ENCODE data around the gene MARS2.

The MARS2 gene

DNA sequence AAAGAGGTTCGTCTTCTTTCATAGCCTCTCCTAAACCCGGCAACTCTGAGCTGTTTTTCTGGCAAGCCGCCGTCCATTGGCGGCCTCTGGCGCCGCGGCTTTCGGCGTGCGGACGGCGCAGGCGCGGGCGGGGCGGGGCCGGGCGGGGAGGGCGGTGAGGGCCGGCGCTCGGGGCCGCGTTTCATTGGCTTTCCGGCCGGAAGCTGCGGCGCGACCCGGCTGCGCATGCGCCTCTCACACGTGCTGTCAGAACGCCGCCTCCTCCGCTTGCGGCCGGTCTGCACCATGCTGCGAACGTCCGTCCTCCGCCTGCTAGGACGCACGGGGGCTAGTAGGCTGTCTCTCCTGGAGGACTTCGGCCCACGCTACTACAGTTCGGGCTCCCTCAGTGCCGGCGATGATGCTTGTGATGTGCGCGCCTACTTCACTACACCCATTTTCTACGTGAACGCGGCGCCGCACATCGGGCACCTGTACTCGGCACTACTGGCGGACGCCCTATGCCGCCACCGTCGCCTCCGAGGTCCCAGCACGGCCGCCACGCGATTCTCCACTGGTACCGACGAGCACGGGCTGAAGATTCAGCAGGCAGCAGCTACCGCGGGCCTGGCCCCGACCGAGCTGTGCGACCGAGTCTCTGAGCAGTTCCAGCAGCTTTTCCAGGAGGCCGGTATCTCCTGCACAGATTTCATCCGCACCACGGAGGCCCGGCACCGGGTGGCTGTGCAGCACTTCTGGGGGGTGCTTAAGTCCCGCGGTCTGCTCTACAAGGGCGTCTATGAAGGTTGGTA, at the start of gene MARS2:
TSS of gene MARS2 (plus strand) at position 249 of the 791 bp plus-strand sequence. CDS start at position 286, 37 bp downstream.
- Mint-ChIP-seq H3K9me3 (peaks cover 3% of the 10 kb centered on the region), H3K4me1 (ENCODE audit: low read depth) (peaks cover 37% of the 10 kb centered on the region), H3K4me3 (peak within 1 kb of the TSS; percentile 78), H3K36me3 (ENCODE audit: low read depth) (peaks cover 7% of the 10 kb centered on the region), H3K27me3 (ENCODE audit: low read depth) (peaks cover 4% of the 10 kb centered on the region), H3K27ac (peak within 1 kb of the TSS; percentile 81)

DNA sequence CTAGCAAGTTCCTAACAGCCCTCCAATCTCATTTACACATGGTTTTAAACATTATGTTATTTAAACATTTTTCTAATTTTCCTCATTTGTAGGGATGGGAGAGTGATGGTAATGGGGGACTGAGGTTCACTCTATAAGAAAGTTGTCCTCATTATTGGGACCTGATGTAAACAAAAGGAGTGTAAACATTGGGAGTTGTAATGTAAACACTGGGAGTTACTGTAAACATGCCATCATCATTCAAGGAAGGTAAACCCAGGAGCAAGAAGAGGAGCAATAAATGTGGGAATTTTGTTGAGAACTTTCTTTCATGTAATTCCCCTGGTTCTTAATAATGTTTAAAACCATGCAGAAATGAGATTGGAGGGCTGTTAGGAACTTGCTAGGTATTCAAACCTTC, 47.6 kb upstream of the MARS2 start:
- Mint-ChIP-seq H3K27ac (no peak overlapping the region), H3K4me3 (no peak overlapping the region), H3K27me3 (ENCODE audit: low read depth) (peaks cover 4% of the 10 kb centered on the region), H3K9me3 (no peaks in the 10 kb centered on the region), H3K36me3 (ENCODE audit: low read depth) (no peaks in the 10 kb centered on the region), H3K4me1 (ENCODE audit: low read depth) (no peaks in the 10 kb centered on the region)

DNA sequence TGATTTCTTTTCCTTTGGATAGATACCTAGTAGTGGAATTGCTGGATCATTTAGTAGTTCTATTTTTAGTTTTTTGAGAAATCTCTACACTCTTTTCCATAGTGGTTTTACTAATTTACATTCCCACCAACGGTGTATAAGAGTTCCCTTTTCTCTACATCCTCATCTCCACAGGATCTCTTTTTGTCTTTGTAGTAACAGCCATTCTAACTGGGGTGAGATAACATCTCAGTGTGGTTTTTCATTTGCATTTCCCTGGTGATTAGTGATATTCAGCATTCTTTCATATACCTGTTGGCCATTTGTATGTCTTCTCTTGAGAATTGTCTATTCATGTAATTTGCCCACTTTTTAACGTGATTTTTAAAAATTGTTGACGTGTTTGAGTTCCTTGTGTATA, 43.5 kb upstream of the MARS2 start:
- Mint-ChIP-seq H3K27ac (no peak overlapping the region), H3K4me3 (no peak overlapping the region), H3K9me3 (peaks cover 5% of the 10 kb centered on the region), H3K27me3 (ENCODE audit: low read depth) (peaks cover 9% of the 10 kb centered on the region), H3K36me3 (ENCODE audit: low read depth) (peaks cover 4% of the 10 kb centered on the region), H3K4me1 (ENCODE audit: low read depth) (peaks cover 2% of the 10 kb centered on the region)

DNA sequence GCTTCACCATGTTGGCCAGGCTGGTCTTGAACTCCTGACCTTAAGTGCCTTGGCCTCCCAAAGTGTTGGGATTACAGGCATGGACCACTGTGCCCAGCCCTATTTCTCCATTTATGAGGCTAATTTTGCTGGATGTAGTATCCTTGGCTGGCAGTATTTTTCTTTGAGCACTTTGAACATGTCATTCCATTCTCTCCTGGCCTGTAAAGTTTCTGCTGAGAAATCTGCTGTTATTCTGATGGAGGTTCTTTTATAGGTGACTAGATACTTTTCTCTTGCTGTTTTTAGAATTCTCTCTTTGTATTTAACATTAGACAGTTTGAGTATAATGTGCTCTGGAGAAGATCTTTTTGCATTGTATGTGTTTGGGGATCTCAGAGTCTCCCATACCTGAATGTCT, 38.9 kb upstream of the MARS2 start:
- peaks cover 2% of the 10 kb centered on the region for H3K4me1 Mint-ChIP-seq (ENCODE audit: low read depth)
- peaks cover 4% of the 10 kb centered on the region for H3K36me3 Mint-ChIP-seq (ENCODE audit: low read depth)
- H3K27ac Mint-ChIP-seq = no peak overlapping the region
- no peak overlapping the region for H3K4me3 Mint-ChIP-seq
- peaks cover 8% of the 10 kb centered on the region for H3K27me3 Mint-ChIP-seq (ENCODE audit: low read depth)
- H3K9me3 Mint-ChIP-seq = peaks cover 13% of the 10 kb centered on the region

DNA sequence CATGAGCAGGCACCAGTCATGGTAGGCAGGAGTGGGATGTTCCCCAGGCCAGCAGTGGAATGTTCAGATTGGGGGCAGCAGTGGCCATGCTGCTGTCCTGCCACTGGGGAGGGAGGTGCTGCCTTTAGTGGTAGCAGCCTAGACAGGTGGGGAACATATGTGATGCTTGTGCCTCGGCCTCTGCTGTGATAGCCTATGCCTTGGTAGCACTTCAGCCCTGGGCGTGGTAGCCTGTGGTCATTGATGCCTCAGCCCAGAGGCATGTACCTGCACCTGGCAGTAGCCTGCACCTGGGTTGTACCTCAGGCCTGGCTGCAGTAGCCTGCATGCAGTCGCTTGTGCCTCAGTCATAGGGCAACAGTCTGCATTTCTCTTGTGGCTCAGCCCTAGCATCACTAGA, 36.9 kb upstream of the MARS2 start:
- no peak overlapping the region for H3K27ac Mint-ChIP-seq
- peaks cover 2% of the 10 kb centered on the region for H3K4me1 Mint-ChIP-seq (ENCODE audit: low read depth)
- peaks cover 13% of the 10 kb centered on the region for H3K27me3 Mint-ChIP-seq (ENCODE audit: low read depth)
- no peak overlapping the region for H3K4me3 Mint-ChIP-seq
- peaks cover 13% of the 10 kb centered on the region for H3K9me3 Mint-ChIP-seq
- peaks cover 4% of the 10 kb centered on the region for H3K36me3 Mint-ChIP-seq (ENCODE audit: low read depth)

DNA sequence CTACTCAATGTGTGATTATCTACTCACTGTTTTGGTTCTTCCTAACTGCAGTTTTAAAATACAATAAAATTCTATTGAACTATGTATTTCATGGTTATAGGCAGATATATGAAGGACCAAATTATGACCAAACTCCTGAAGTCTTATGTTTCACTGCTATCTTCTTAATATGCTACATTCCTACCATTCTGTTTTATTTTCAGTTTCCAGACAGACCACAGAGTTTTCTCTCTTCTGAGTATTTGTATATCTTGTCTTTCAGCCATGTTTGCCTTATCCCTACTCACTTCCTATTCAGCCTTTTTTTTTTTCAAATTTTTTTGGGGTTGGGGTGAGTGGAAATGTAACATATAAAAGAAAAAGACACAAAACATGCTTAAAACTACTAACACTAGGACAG, 36.1 kb upstream of the MARS2 start:
- Mint-ChIP-seq H3K4me3 (no peak overlapping the region), H3K36me3 (ENCODE audit: low read depth) (peaks cover 4% of the 10 kb centered on the region), H3K27me3 (ENCODE audit: low read depth) (peaks cover 13% of the 10 kb centered on the region), H3K4me1 (ENCODE audit: low read depth) (peaks cover 2% of the 10 kb centered on the region), H3K27ac (no peak overlapping the region), H3K9me3 (peaks cover 13% of the 10 kb centered on the region)

DNA sequence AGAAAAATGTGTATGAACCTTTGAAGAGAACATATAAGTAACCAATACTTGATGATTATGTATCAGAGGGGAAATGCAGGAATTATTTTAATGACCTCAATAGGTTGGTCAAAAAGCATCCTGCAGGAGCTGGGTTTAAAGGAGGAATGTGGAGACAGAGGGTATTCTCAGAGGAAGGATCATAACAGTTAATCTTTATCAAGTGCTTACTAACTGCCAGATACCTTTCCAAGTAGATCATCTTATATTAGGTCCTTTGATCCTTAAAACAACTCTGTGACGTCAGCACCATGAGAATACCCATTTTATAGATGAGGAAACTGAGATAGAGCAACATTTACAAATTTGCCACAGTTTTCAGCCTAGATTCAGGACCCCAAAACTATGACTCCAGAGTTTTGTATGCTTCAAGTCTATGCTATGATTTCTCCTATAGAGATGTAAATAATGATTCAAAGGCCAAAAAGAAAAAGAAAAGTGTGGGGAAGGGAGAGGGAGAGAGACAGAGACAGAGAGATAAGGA, 32.7 kb upstream of the MARS2 start:
- Mint-ChIP-seq H3K4me3 (no peak overlapping the region), H3K9me3 (peaks cover 2% of the 10 kb centered on the region), H3K4me1 (ENCODE audit: low read depth) (no peaks in the 10 kb centered on the region), H3K36me3 (ENCODE audit: low read depth) (no peaks in the 10 kb centered on the region), H3K27ac (no peak overlapping the region), H3K27me3 (ENCODE audit: low read depth) (peaks cover 12% of the 10 kb centered on the region)

DNA sequence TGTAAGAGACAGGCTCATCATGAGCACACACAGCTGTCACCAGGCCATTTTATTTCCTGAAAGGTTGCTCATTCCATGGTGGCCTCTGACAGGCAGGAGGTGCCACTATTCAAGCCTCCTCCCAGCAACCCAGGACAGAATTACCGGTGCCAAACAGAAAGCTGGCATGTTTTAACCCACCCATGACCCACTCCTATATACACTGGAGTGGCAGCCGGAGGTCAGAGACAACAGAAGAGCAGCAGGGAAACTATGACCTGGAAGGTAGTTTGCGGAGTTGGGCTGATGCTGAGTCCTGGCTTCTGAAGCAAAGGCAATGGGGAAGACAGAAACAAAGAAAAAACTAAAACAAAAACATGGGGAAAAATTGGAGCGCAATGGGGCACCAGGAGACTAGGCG, 32.1 kb upstream of the MARS2 start:
- no peaks in the 10 kb centered on the region for H3K36me3 Mint-ChIP-seq (ENCODE audit: low read depth)
- H3K4me1 Mint-ChIP-seq (ENCODE audit: low read depth) = no peaks in the 10 kb centered on the region
- no peaks in the 10 kb centered on the region for H3K9me3 Mint-ChIP-seq
- no peak overlapping the region for H3K4me3 Mint-ChIP-seq
- peaks cover 16% of the 10 kb centered on the region for H3K27me3 Mint-ChIP-seq (ENCODE audit: low read depth)
- no peak overlapping the region for H3K27ac Mint-ChIP-seq

DNA sequence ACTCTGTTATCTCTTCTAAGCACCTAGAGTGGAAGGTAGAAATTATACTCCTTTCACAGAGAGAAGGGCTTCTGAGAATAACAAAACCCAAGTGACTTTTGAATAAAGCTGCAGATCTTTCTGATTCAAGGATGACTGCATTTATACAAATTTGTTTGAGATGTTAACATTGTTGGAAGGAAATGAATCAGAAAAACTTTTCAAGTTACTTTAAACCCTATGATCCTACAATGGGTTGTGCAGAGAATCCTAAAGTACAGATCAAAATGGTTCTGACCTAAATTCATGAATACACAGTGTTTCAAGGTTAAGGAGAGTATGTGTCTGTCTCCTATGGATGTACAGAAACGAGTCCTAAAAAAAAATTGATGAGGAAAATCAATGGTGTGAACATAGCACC, 31.6 kb upstream of the MARS2 start:
- Mint-ChIP-seq H3K27ac (no peak overlapping the region), H3K4me3 (no peak overlapping the region), H3K36me3 (ENCODE audit: low read depth) (no peaks in the 10 kb centered on the region), H3K9me3 (no peaks in the 10 kb centered on the region), H3K4me1 (ENCODE audit: low read depth) (no peaks in the 10 kb centered on the region), H3K27me3 (ENCODE audit: low read depth) (peaks cover 17% of the 10 kb centered on the region)

DNA sequence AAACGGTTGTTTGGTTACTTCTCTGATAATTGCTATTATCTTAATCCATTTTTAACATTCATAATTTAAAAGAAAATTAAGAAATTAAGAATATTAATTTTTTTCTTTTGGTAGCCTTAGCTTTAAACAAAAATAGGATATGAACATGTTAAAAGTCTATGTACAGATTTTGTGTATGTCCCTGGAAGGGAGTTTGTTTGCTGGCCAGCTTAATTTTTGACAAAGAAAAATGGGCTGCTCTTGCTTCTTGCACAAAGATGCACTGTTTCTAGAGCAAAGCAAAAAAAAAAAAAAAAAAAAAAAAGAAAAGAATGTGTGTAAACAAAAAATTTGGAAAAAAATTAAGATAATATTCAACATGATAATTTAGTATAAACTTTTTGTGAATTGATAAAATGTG, 31.1 kb upstream of the MARS2 start:
- Mint-ChIP-seq H3K4me3 (no peak overlapping the region), H3K36me3 (ENCODE audit: low read depth) (no peaks in the 10 kb centered on the region), H3K4me1 (ENCODE audit: low read depth) (no peaks in the 10 kb centered on the region), H3K27me3 (ENCODE audit: low read depth) (peaks cover 17% of the 10 kb centered on the region), H3K9me3 (no peaks in the 10 kb centered on the region), H3K27ac (no peak overlapping the region)

DNA sequence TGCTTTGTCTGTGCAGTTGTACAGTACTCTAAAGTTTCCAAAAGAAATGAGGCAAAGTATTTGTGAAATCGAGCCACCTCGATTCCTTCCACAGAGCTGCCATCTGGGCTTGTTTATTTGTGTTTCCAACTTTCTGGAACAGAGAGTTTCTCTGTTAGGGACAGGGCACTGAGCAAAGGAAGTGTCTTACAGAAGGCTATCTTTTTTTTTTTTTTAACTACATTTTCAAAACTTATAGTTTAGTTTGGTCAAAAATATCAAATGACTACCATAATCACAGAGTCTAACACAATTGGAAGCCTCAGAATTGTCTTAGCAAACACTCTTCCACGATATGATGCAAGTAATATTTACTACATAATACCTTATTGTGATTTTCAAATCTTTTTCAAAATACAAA, 30.6 kb upstream of the MARS2 start:
- Mint-ChIP-seq H3K27me3 (ENCODE audit: low read depth) (peaks cover 17% of the 10 kb centered on the region), H3K4me3 (no peak overlapping the region), H3K9me3 (no peaks in the 10 kb centered on the region), H3K27ac (no peak overlapping the region), H3K4me1 (ENCODE audit: low read depth) (no peaks in the 10 kb centered on the region), H3K36me3 (ENCODE audit: low read depth) (no peaks in the 10 kb centered on the region)

DNA sequence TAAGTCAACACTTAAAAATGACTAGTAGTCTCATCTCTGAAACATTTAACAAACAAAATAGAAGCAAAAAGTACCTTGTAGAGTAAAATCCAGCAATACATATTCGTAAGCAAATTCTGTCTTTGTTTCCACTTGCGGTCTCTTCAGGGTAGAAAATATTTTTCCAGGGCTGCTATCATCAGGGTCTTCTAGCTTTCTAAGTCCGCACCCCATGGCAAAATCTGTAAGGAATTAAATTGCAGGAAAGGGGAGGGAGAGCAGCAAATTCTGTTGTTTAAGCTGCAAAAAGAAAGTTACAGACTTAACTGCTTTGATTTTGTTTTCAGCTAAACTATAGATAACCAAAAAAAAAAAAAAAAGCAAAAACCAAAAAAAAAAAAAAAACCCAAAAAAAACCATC, 29.9 kb upstream of the MARS2 start, which contains the start of gene RFTN2:
TSS of gene RFTN2 (minus strand) at position 342 of the 400 bp plus-strand sequence. CDS start at position 213, 129 bp downstream.
- Mint-ChIP-seq H3K36me3 (ENCODE audit: low read depth) (no peaks in the 10 kb centered on the region), H3K9me3 (no peaks in the 10 kb centered on the region), H3K4me3 (no peak within 1 kb of the TSS), H3K4me1 (ENCODE audit: low read depth) (no peaks in the 10 kb centered on the region), H3K27me3 (ENCODE audit: low read depth) (peaks cover 17% of the 10 kb centered on the region), H3K27ac (no peak within 1 kb of the TSS)

DNA sequence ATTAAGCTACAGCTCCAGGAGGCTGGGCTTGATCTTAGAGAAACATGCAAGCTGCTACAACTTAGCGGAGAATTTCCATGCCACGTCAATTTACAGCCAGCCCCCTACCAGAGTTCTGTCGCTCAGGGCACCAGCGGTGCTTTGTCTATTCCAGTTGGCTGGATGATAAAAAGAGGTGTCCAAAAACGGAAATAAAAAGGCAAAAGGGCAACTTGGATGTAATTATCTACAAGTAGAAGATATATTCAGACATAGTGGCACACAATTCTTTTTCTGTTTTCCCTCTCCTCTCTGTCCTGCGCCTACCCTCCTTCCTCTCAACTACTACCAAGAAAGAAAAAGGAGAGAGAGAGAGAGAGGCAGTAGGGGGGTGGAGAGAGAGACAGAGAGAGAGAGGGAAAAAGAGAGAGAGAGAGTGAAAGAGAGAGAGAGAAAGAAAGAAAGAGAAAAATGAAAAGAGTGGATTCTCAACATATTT, 29.4 kb upstream of the MARS2 start:
- no peak overlapping the region for H3K27ac Mint-ChIP-seq

DNA sequence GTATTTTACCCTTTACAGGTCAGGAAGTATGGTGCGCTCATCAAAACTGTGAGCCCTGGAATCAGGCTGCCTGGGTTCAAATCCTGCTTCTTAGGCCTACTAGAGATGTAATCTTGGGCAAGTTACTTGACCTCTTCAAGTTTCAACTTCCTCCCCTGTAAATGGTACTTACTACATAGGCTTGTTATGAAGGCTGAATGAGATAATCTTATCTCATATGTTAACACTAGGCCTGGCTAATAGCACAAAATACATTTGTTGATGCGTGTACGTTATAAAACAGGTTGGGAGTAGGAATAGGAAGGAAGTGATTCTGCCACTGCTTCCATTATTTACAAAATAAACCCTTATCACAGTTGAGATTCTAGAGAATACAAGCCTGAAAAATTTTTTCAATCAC, 28.1 kb upstream of the MARS2 start:
- H3K27me3 Mint-ChIP-seq (ENCODE audit: low read depth) = peaks cover 13% of the 10 kb centered on the region

More for the DNA sequence above, 29.4 kb upstream of the MARS2 start:
- no peaks in the 10 kb centered on the region for H3K9me3 Mint-ChIP-seq
- no peak overlapping the region for H3K4me3 Mint-ChIP-seq
- peaks cover 17% of the 10 kb centered on the region for H3K27me3 Mint-ChIP-seq (ENCODE audit: low read depth)
- H3K4me1 Mint-ChIP-seq (ENCODE audit: low read depth) = no peaks in the 10 kb centered on the region
- H3K36me3 Mint-ChIP-seq (ENCODE audit: low read depth) = no peaks in the 10 kb centered on the region

DNA sequence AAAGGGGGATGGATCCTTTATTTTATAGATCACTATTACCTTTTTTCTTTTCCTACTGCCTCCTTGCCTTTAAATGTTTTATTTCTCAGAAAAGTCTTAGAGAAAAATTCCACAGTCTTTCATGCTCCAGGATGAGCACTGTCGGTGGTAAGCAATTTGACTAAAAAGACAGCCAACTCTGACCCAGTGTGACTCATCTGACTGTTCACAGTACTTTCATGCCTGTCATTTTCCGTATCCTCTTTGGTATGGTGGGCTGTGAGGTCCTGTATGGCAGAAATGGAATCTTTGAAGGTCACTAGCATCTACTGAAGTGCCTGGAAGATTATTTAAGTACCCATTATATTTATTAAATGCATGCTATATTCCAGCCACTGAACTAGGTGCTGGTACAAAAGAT, 27.7 kb upstream of the MARS2 start:
- no peaks in the 10 kb centered on the region for H3K9me3 Mint-ChIP-seq
- no peaks in the 10 kb centered on the region for H3K4me1 Mint-ChIP-seq (ENCODE audit: low read depth)
- no peaks in the 10 kb centered on the region for H3K36me3 Mint-ChIP-seq (ENCODE audit: low read depth)
- no peak overlapping the region for H3K4me3 Mint-ChIP-seq
- H3K27ac Mint-ChIP-seq = no peak overlapping the region
- peaks cover 12% of the 10 kb centered on the region for H3K27me3 Mint-ChIP-seq (ENCODE audit: low read depth)

More for the DNA sequence above, 28.1 kb upstream of the MARS2 start:
- no peaks in the 10 kb centered on the region for H3K36me3 Mint-ChIP-seq (ENCODE audit: low read depth)
- H3K4me3 Mint-ChIP-seq = no peak overlapping the region
- no peak overlapping the region for H3K27ac Mint-ChIP-seq
- H3K4me1 Mint-ChIP-seq (ENCODE audit: low read depth) = no peaks in the 10 kb centered on the region
- no peaks in the 10 kb centered on the region for H3K9me3 Mint-ChIP-seq

Data from T-helper 1 cell treated with Interleukin-12 subunit alpha and Interleukin-12 subunit beta and Interleukin-4 antibody, amounts not matched to agents 30 μg/mL and 1 μg/mL, for 36 hours (primary cell).